Thoracic aorta (tissue), 2 donors: ENCODE data around the gene UGT1A5. TPM values are rescaled to one million over a fixed set of nuclear protein-coding genes. Genes with fewer than 3 reads are reported as not detected.

Experiments used
- ATAC-seq: fragments of 150-250 bp; one replicate; pipeline ENCODE4 v1.8.0; 2017; ENCODE audit warnings: low read depth; ENCODE audit not compliant: insufficient number of reproducible peaks, low FRiP score
- DNase-seq: peaks from one replicate; pipeline ENCODE4 v3.0.0-alpha.2; 2020; ENCODE audit warnings: low spot score
- H3K27ac ChIP-seq, 2 donors: fragments of 200-600 bp; sonication (generic); 1 replicate in 1 of 2; 2 replicates in 1 of 2; pipeline ENCODE4 v1.5.1; 2016; ENCODE audit warnings: mild to moderate bottlenecking in 2 of 2, moderate library complexity in 2 of 2
- H3K27me3 ChIP-seq: fragments of 200-600 bp; sonication (generic); replicated peaks from 2 replicates; pipeline ENCODE4 v1.6.0; 2016; ENCODE audit warnings: mild to moderate bottlenecking; ENCODE audit not compliant: insufficient read depth
- H3K36me3 ChIP-seq: fragments of 200-600 bp; sonication (generic); one replicate; pipeline ENCODE4 v1.5.1; 2016
- H3K4me1 ChIP-seq, 2 donors: fragments of 200-600 bp; sonication (generic); 1 replicate in 1 of 2; 2 replicates in 1 of 2; pipeline versions ENCODE4 v1.5.1 to v1.6.0; 2016; ENCODE audit warnings: low read depth in 2 of 2, mild to moderate bottlenecking in 1 of 2; ENCODE audit not compliant: control insufficient read depth in 1 of 2
- H3K4me3 ChIP-seq: fragments of 200-600 bp; sonication (generic); 2 replicates; pipeline ENCODE4 v1.5.1; 2016; ENCODE audit warnings: mild to moderate bottlenecking
- H3K9me3 ChIP-seq: fragments of 200-600 bp; sonication (generic); 2 replicates; pipeline ENCODE4 v1.5.1; 2016
- total RNA-seq, 2 donors: library from RNA; depleted of rRNA; stranded (reverse); fragments of >200 nt; gene quantifications; one replicate each; pipeline versions ENCODE4 v1.1.0 to v1.2.3, GENCODE V29; 2016
- TF ChIP-seq, protein P1 (sequence below): fragments of 200-600 bp; sonication (generic); IDR thresholded peaks from one replicate; pipeline ENCODE4 v1.5.1; 2019; ENCODE audit warnings: antibody characterized with exemption

UGT1A5 gene
- total RNA-seq, 2 donors from 2014 or later: not detected

DNA sequence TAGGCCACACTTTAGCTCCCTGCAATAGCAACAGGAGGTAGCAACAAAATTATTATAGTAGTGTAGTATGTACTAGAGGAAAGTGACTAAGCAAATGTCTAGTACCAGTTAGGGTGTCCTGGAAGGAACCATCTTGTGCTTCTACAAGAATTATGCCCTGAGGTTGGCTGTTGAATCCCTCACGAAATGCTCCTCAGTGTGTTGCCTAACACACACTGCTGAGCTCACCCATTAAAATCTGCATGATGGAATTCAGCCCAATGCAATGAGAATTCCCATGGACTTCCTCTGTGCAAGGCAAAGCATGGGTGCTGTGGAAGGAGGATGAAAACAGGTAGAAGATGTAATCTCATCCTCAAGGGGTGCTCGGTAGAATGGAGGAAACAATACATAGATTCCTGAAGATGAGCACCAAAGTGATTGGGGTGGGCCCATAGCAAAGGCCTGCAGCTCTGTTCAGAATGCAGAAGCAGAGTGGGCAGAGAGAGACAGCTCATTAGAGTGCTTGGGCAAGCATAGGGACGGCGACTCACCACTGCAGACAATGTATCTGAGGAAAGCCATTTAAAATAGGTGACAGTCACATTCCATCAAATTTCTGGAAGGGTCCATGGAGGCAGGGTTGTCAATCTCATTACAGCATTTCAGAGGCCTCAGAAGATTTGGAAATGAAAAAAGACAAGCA lies 32.2 kb upstream of the UGT1A5 start:
- H3K9me3 ChIP-seq: no peaks in the 10 kb centered on the region
- H3K4me3 ChIP-seq: no peak overlapping the region
- H3K27me3 ChIP-seq: no peaks in the 10 kb centered on the region
- H3K27ac ChIP-seq: no peak overlapping the region
- TF ChIP-seq, protein P1, sequence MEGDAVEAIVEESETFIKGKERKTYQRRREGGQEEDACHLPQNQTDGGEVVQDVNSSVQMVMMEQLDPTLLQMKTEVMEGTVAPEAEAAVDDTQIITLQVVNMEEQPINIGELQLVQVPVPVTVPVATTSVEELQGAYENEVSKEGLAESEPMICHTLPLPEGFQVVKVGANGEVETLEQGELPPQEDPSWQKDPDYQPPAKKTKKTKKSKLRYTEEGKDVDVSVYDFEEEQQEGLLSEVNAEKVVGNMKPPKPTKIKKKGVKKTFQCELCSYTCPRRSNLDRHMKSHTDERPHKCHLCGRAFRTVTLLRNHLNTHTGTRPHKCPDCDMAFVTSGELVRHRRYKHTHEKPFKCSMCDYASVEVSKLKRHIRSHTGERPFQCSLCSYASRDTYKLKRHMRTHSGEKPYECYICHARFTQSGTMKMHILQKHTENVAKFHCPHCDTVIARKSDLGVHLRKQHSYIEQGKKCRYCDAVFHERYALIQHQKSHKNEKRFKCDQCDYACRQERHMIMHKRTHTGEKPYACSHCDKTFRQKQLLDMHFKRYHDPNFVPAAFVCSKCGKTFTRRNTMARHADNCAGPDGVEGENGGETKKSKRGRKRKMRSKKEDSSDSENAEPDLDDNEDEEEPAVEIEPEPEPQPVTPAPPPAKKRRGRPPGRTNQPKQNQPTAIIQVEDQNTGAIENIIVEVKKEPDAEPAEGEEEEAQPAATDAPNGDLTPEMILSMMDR: no peak
- DNase-seq: no peak
- H3K4me1 ChIP-seq: no peaks in the 10 kb centered on the region
- ATAC-seq: no peak
- no peaks in the 10 kb centered on the region for H3K36me3 ChIP-seq

DNA sequence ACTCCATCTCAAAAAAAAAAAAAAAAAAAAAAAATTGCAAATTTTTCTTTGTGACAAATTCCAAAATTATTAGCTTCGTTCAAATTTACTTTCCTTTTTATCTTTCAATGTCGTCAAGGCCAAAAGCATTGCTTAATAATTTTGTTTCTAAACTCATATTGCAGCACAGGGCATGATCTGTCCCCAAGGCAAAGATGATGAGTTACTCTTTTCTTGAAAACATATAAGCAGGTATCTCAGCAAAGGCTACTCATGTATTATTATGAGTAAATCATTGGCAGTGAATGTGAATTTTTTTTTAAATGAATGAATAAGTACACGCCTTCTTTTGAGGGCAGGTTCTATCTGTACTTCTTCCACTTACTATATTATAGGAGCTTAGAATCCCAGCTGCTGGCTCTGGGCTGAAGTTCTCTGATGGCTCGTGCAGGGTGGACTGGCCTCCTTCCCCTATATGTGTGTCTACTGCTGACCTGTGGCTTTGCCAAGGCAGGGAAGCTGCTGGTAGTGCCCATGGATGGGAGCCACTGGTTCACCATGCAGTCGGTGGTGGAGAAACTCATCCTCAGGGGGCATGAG lies 31.1 kb upstream of the UGT1A5 start, which contains the start of gene UGT1A7:
Gene UGT1A7, plus strand, starts transcription at position 381 of the 579 bp plus-strand sequence. Its CDS starts 37 bp downstream, at position 418.
- no peak within 1 kb of the TSS for H3K4me3 ChIP-seq
- no peaks in the 10 kb centered on the region for H3K9me3 ChIP-seq
- H3K4me1 ChIP-seq: no peaks in the 10 kb centered on the region
- H3K36me3 ChIP-seq: no peaks in the 10 kb centered on the region
- no peak for DNase-seq
- ATAC-seq: no peak
- no peak within 1 kb of the TSS for H3K27ac ChIP-seq
- H3K27me3 ChIP-seq: no peaks in the 10 kb centered on the region
- TF ChIP-seq, protein P1: no peak

GRCh38 chr2:233684640-233685039 lies 28.1 kb upstream of the UGT1A5 start:
- Histone ChIP-seq H3K36me3 (no peaks in the 10 kb centered on the region), H3K4me3 (no peak overlapping the region)

GRCh38 chr2:233686928-233687327 lies 25.8 kb upstream of the UGT1A5 start:
- ATAC-seq: no peak
- H3K4me3 ChIP-seq: no peak overlapping the region
- TF ChIP-seq, protein P1: no peak
- H3K36me3 ChIP-seq: no peaks in the 10 kb centered on the region
- no peaks in the 10 kb centered on the region for H3K27me3 ChIP-seq
- no peak overlapping the region for H3K27ac ChIP-seq
- no peaks in the 10 kb centered on the region for H3K4me1 ChIP-seq
- H3K9me3 ChIP-seq: no peaks in the 10 kb centered on the region
- no peak for DNase-seq

More at GRCh38 chr2:233684640-233685039, 28.1 kb upstream of the UGT1A5 start:
- DNase-seq (no peak), ATAC-seq (no peak)
- Histone ChIP-seq H3K27ac (no peak overlapping the region), H3K9me3 (no peaks in the 10 kb centered on the region), H3K4me1 (no peaks in the 10 kb centered on the region), H3K27me3 (no peaks in the 10 kb centered on the region)
- TF ChIP-seq, protein P1: no peak

DNA sequence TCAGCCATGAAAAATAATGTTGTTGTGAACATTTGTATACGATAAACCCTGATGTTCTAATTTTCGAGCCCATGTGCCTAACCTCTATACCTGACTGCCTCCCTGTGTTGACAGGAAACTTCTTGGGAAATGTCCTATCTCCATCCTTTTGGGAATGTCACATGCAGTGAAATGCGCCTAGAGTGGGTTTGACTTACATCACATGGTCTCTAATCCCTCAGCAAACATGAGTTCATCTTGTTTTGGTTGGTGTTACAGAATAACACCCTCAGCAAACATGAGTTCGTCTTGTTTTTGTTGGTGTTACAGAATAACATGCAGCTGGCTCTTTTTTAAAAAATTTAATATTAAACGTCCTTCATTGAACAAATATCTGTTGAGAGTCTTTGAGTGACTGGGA lies 24.4 kb upstream of the UGT1A5 start:
- ATAC-seq (no peak), DNase-seq (no peak)
- Histone ChIP-seq H3K4me3 (no peak overlapping the region), H3K36me3 (no peaks in the 10 kb centered on the region), H3K4me1 (no peaks in the 10 kb centered on the region), H3K9me3 (no peaks in the 10 kb centered on the region), H3K27ac (no peak overlapping the region), H3K27me3 (no peaks in the 10 kb centered on the region)
- TF ChIP-seq, protein P1: no peak
